Esophagus squamous epithelium (tissue), 4 donors: ENCODE measurements around the gene DIO3.

Experiments used
- CTCF ChIP-seq, 6 experiments: fragments of 450-650 bp in 4 of 6; fragments of 200-600 bp in 2 of 6; sonication (generic) in 2 of 6; IDR thresholded peaks; one replicate each; pipeline ENCODE4 v1.5.1; 2016 to 2019; ENCODE audit warnings: antibody characterized with exemption in 6 of 6, mild to moderate bottlenecking in 4 of 6, moderate library complexity in 4 of 6
- POLR2A ChIP-seq, 4 donors: fragments of 450-650 bp; IDR thresholded peaks; one replicate each; pipeline ENCODE4 v1.6.1; 2017; ENCODE audit warnings: antibody characterized with exemption in 4 of 4, mild to moderate bottlenecking in 4 of 4, moderate library complexity in 3 of 4

GRCh38 chr14:101553393-101553792, 7.9 kb upstream of the DIO3 start:
- TF ChIP-seq CTCF (IDR thresholded peaks at IDR 0.05) (no peak), POLR2A (IDR thresholded peaks at IDR 0.05) (no peak)
